Activated T-cell treated with anti-CD3 and anti-CD28 coated beads, Interleukin-2, amount 50 U/mL, for 1 hour (primary cell): ENCODE measurements around the gene CENPP.

ENCODE experiments used
- DNase-seq: peaks from one replicate; pipeline ENCODE4 v3.0.0-alpha.2; 2020

The CENPP gene

GRCh38 chr9:92513349-92513748 is 187.6 kb downstream of the CENPP start:
- DNase-seq, result no peak

GRCh38 chr9:92514635-92515034 is 188.9 kb downstream of the CENPP start:
- no peak for DNase-seq

- DNase-seq, result no peak
Measured at GRCh38 chr9:92516521-92516920, 190.8 kb downstream of the CENPP start.

GRCh38 chr9:92517046-92517445 is 191.3 kb downstream of the CENPP start:
- no peak for DNase-seq

- no peak for DNase-seq
Measured at GRCh38 chr9:92518199-92518598, 192.4 kb downstream of the CENPP start.

- DNase-seq, result no peak
Measured at GRCh38 chr9:92520837-92521236, 195.1 kb downstream of the CENPP start.

GRCh38 chr9:92522983-92523970 is 197.5 kb downstream of the CENPP start:
- DNase-seq, result no peak

- DNase-seq, result no peak
Measured at GRCh38 chr9:92524881-92525280, 199.1 kb downstream of the CENPP start.

- no peak for DNase-seq
Measured at GRCh38 chr9:92525306-92525705, 199.6 kb downstream of the CENPP start.

- no peak for DNase-seq
Measured at GRCh38 chr9:92527291-92527828, 201.6 kb downstream of the CENPP start.

- DNase-seq, result no peak
Measured at GRCh38 chr9:92527832-92528521, 202.2 kb downstream of the CENPP start.

- DNase-seq, result no peak
Measured at GRCh38 chr9:92528522-92528849, 202.7 kb downstream of the CENPP start.

GRCh38 chr9:92529124-92529523 is 203.4 kb downstream of the CENPP start:
- DNase-seq, result no peak

- no peak for DNase-seq
Measured at GRCh38 chr9:92530893-92531292, 205.1 kb downstream of the CENPP start.

- DNase-seq, result no peak
Measured at GRCh38 chr9:92534204-92534603, 208.5 kb downstream of the CENPP start.

- DNase-seq, result no peak
Measured at GRCh38 chr9:92534674-92535073, 208.9 kb downstream of the CENPP start.

- DNase-seq, result no peak
Measured at GRCh38 chr9:92535940-92536850, 210.4 kb downstream of the CENPP start, which contains the start of gene ECM2. TSS of gene ECM2 (minus strand) at chr9:92535990. CDS start at chr9:92522866, 13,124 bp downstream.

- DNase-seq, result no peak
Measured at GRCh38 chr9:92538541-92538940, 212.8 kb downstream of the CENPP start.

- no peak for DNase-seq
Measured at GRCh38 chr9:92543972-92544371, 218.2 kb downstream of the CENPP start.

GRCh38 chr9:92545002-92545510 is 219.3 kb downstream of the CENPP start:
- no peak for DNase-seq

- no peak for DNase-seq
Measured at GRCh38 chr9:92547356-92547755, 221.6 kb downstream of the CENPP start.

GRCh38 chr9:92550765-92551164 is 225.0 kb downstream of the CENPP start:
- DNase-seq, result no peak
